Stimulated activated CD8-positive, alpha-beta memory T cell treated with anti-CD3 and anti-CD28 coated beads, Interleukin-4, amount 100 ng/mL, for 48 hours (primary cell): Measurements from ENCODE around the gene SKP2.

Experiments
- DNase-seq: peaks from one replicate; pipeline ENCODE4 v3.0.0-alpha.2; 2020

The SKP2 gene

GRCh38 chr5:36202521-36202961, 50.6 kb downstream of the SKP2 start:
- no peak for DNase-seq

- no peak for DNase-seq
Observed at GRCh38 chr5:36205329-36205728, 53.4 kb downstream of the SKP2 start.

- DNase-seq: no peak
Observed at GRCh38 chr5:36206913-36207312, 55.0 kb downstream of the SKP2 start.

GRCh38 chr5:36208786-36209185, 56.9 kb downstream of the SKP2 start:
- DNase-seq: no peak

- DNase-seq: no peak
Observed at GRCh38 chr5:36209664-36210063, 57.8 kb downstream of the SKP2 start.

- DNase-seq: no peak
Observed at GRCh38 chr5:36214436-36214835, 62.5 kb downstream of the SKP2 start.

- no peak for DNase-seq
Observed at GRCh38 chr5:36215910-36216309, 64.0 kb downstream of the SKP2 start.

- DNase-seq: no peak
Observed at GRCh38 chr5:36217567-36217966, 65.7 kb downstream of the SKP2 start.

DNA sequence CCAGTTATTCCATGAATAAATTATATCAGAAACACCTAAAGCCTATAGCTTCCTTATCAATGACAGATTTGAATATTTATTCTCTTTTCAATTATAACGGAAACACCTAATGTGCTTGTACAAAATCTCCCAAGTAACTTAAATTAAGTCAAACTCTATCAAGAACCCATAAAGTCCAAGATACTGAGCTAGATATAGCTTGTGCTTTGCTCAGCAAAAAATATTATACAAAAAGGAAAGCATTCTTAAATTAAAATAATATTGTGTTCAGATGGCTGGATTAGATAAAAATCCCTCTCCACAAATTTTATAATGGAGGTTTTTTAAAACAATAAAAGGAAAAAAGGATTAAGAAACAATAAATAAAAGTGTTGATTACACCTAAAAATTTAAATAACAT, 66.1 kb downstream of the SKP2 start:
- no peak for DNase-seq

- DNase-seq: no peak
Observed at GRCh38 chr5:36222620-36223019, 70.7 kb downstream of the SKP2 start.

- no peak for DNase-seq
Observed at GRCh38 chr5:36227046-36227445, 75.1 kb downstream of the SKP2 start.

DNA sequence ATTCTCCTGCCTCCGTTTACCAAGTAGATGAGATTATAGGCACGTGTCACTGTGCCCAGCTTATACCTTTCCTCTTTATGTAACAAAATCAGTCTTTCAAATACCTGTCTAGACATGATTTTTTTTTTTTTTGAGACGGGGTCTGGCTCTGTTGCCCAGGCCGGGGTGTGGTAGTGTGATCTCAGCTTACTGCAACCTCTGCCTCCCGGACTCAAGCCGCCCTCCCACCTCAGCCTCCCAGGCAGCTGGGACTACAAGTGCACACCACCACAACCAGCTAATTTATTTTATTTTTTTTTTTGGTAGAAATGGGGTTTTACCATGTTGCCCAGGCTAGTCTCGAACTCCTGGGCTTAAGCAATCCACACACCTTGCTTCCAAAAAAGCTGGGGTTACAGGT, 76.6 kb downstream of the SKP2 start:
- no peak for DNase-seq

- no peak for DNase-seq
Observed at GRCh38 chr5:36230151-36230790, 78.4 kb downstream of the SKP2 start.

- DNase-seq: no peak
Observed at GRCh38 chr5:36232533-36232932, 80.6 kb downstream of the SKP2 start.
